ENCODE measurements around the gene MGMT. TPM values are rescaled to one million over a fixed set of nuclear protein-coding genes. Genes with fewer than 3 reads are reported as not detected.

Gene MGMT
- total and polyA plus RNA-seq, 9 donors = 4.5 to 53.3 (median 25.4) TPM

GRCh38 chr10:129602938-129603535 is 136.0 kb downstream of the MGMT start:
- no peak for DNase-seq
- intact Hi-C loops (cut with DNase I) = no loop called here
- 28 to 46% (median 46%) methylated on average over 6 of the region's 6 CpGs for WGBS, 3 donors

GRCh38 chr10:129604333-129605032 is 137.4 kb downstream of the MGMT start:
- intact Hi-C loops (cut with DNase I) = no loop called here
- no peaks in the 10 kb centered on the region for H3K27me3 ChIP-seq
- TF ChIP-seq CTCF (IDR thresholded peaks at IDR 0.05) = no peak
- no peak overlapping the region for H3K27ac ChIP-seq
- H3K36me3 ChIP-seq = no peaks in the 10 kb centered on the region
- WGBS, 3 donors = 37 to 64% (median 45%) methylated on average over 10 of the region's 10 CpGs
- peaks cover 2% of the 10 kb centered on the region for H3K4me1 ChIP-seq (ENCODE audit: insufficient read depth)
- no peak for DNase-seq
- H3K9me3 ChIP-seq = no peaks in the 10 kb centered on the region
- H3K4me3 ChIP-seq = no peak overlapping the region

More at GRCh38 chr10:129602938-129603535, 136.0 kb downstream of the MGMT start:
- H3K9me3 ChIP-seq = no peaks in the 10 kb centered on the region
- H3K36me3 ChIP-seq = no peaks in the 10 kb centered on the region
- H3K4me1 ChIP-seq (ENCODE audit: insufficient read depth) = peaks cover 2% of the 10 kb centered on the region
- no peak overlapping the region for H3K4me3 ChIP-seq
- no peaks in the 10 kb centered on the region for H3K27me3 ChIP-seq
- TF ChIP-seq POLR2A (IDR thresholded peaks at IDR 0.05) (no peak), EP300 (IDR thresholded peaks at IDR 0.05) (no peak), CTCF (IDR thresholded peaks at IDR 0.05) (no peak)
- H3K27ac ChIP-seq = no peak overlapping the region

- intact Hi-C loops (cut with DNase I) = no loop called here
- no peak overlapping the region for H3K4me3 ChIP-seq
- H3K27me3 ChIP-seq = no peaks in the 10 kb centered on the region
- peaks cover 2% of the 10 kb centered on the region for H3K4me1 ChIP-seq (ENCODE audit: insufficient read depth)
- no peak overlapping the region for H3K27ac ChIP-seq
- no peak for DNase-seq
- TF ChIP-seq EP300 (IDR thresholded peaks at IDR 0.05) = no peak
- TF ChIP-seq CTCF (IDR thresholded peaks at IDR 0.05) = no peak
- no peak for TF ChIP-seq POLR2A (IDR thresholded peaks at IDR 0.05)
- WGBS, 3 donors = 92 to 95% (median 94%) methylated on average over 11 of the region's 11 CpGs
- H3K36me3 ChIP-seq = no peaks in the 10 kb centered on the region
- no peaks in the 10 kb centered on the region for H3K9me3 ChIP-seq
Observed at GRCh38 chr10:129605266-129605985, 138.4 kb downstream of the MGMT start.

- TF ChIP-seq POLR2A (IDR thresholded peaks at IDR 0.05) = no peak
- no peak for TF ChIP-seq CTCF (IDR thresholded peaks at IDR 0.05)
- TF ChIP-seq EP300 (IDR thresholded peaks at IDR 0.05) = no peak
- Histone ChIP-seq H3K36me3 (no peaks in the 10 kb centered on the region), H3K9me3 (no peaks in the 10 kb centered on the region), H3K27me3 (no peaks in the 10 kb centered on the region), H3K27ac (no peak overlapping the region), H3K4me1 (ENCODE audit: insufficient read depth) (peaks cover 2% of the 10 kb centered on the region), H3K4me3 (no peak overlapping the region)
- intact Hi-C loops (cut with DNase I) = no loop called here
- 85 to 91% (median 88%) methylated on average over 19 of the region's 19 CpGs for WGBS, 3 donors
- DNase-seq = no peak
Observed at GRCh38 chr10:129605986-129606518, 139.0 kb downstream of the MGMT start.

Measured in ovary (tissue), 9 donors.